ENCODE results near the gene YTHDF2.

GRCh38 chr1:28792644-28793121, 55.9 kb downstream of the YTHDF2 start:
- peak in 1 of 7 experiments; percentile 9 for TF ChIP-seq CTCF (IDR thresholded peaks at IDR 0.05)
- no peak for TF ChIP-seq POLR2AphosphoS5 (IDR thresholded peaks at IDR 0.05)
- TF ChIP-seq POLR2A (IDR thresholded peaks at IDR 0.05), result no peak
